Stimulated activated CD8-positive, alpha-beta memory T cell treated with anti-CD3 and anti-CD28 coated beads, Interleukin-7, amount 100 ng/mL, for 48 hours (primary cell): ENCODE measurements around the gene AFF3.

ENCODE experiments used
- DNase-seq, 2 donors: peaks; one replicate each; pipeline ENCODE4 v3.0.0-alpha.2; 2020; ENCODE audit warnings: low read depth in 1 of 2; ENCODE audit errors: extremely low read depth in 1 of 2

The AFF3 gene

DNA sequence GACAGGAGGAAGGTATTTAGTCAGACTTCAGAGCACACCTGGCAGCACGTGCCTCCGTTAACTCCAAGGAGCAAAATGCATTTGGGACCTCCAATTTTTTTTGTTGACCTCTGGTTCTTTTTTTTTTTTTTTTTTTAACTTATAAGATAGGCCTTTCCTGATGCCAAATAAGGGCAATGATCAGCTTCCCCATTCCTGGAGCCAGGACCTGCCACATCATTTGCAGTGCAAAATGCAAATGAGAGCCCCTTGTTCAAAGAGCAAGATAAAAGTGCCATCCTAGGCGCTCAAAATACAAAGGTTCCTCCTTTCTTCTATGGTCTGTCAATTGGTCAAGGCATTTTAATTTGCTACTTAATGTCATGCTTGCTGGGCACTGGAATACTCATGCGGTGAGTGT is 519.4 kb downstream of the AFF3 start:
- no peak for DNase-seq

DNA sequence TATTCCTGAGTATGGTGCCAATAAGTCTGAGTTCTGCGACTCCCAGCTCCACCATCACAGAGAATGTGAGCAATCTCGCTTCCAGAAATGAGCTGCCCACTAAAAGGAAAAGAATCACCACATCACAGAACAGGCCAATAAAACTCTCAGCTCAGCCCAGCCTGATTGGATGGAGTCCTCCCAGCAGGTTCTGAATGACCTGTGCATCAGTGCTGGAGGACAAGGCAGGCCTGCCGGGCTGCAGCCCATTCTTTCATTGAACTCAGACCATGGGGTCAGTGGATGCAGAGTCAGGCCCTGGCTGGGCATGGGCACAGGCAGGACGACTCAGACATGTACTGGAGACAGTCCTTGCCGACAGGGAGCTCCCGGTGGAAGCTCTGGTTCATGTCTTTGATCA is 519.9 kb downstream of the AFF3 start:
- no peak for DNase-seq

DNA sequence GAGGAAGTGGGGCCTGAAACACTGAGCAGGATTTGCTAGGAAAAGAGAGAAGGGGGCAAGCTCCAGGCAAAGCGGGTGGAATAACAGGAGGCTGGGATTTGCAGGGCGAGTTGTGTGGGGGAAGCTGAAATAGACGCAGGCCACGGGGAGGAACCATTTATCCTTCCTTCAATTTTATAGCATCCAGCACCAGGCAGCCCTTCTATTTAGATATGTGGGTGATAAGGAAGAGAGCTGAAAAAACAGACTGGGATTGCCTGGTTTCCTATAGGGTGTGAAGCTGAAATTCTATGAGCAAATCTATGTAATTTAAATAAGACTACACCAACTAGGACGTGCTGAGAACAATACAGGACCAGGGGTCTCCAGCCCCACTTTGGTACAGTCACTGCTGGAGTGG is 520.6 kb downstream of the AFF3 start:
- DNase-seq: no peak

DNA sequence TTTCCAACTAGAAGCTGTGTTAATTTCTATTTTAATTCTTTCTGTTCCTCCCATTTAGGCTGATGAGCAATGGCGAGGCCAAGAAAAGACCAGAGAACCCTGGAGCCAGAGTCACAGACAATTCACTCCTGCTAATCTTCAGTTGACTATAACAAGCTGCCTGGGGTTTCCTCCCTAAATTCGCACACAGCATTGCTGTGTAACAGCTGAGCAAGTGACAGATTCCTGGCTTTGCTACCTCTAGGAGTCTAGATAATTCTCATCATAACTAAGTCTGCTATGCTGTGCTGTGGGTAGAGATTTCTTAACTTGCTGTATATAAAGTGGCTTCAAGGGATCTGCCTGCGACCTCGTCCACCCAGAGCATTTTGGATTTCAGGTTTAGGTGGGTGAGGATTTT is 521.3 kb downstream of the AFF3 start:
- no peak for DNase-seq

DNA sequence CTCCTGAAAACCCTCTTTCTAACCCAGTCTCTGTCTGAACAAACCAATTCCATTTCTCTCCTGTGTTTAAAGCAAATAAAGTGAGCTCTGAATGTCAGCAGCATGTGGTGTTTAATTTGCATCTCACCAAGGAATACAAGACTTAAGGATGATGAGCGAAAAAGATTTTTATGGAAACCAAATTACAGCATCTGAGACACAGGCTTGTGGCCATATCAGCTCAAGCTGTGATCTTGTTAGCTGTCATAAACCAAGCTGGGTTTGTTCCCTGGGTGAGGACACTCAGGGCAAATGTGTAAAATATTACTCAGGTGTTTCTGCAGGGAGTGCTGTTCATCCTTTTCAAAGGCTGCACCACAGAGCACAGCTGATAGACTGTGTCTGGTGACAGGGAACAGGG is 523.2 kb downstream of the AFF3 start:
- no peak for DNase-seq

DNA sequence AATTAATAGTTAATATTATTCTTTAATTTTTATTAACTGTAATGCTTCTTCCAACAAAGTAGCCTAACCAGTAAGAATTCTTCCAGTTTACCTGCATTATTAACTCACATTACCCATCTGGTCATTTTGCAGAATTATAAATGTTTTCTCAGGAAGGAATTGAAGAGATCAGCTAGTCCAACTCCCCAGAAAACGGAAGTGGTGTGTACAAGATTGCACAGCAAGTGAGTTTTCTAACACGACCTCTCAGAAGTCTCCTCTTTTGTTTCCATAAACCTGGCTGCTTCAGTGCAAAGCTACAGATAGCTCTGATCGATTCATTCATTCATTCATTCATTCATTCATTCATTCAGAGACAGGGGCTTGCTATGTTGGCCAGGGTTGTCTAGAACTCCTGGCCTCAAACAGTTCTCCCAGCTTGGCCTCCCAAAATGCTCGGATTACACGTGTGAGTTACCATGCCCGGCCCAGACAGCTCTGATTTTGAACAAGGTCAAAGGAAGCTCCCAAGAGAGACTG is 523.8 kb downstream of the AFF3 start:
- no peak for DNase-seq

DNA sequence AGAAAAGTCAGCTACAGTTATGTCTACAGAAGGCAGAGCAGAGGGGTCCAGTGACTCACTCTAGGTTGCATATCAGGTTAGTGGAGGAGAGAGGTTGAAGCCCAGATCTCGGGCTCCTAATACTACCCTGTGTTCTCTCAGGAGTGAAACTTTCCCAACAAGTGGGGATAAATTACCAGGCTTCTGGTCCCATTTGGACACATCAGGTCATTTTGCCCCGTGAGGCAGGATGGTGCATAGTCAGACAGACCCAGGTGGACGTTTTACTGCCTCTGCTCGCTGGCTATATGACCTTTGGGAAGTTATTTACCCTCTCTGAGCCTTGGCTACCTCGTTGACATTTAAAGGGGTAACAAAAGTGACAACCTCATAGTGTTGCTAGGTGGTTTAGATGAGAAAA is 524.6 kb downstream of the AFF3 start:
- DNase-seq: no peak

DNA sequence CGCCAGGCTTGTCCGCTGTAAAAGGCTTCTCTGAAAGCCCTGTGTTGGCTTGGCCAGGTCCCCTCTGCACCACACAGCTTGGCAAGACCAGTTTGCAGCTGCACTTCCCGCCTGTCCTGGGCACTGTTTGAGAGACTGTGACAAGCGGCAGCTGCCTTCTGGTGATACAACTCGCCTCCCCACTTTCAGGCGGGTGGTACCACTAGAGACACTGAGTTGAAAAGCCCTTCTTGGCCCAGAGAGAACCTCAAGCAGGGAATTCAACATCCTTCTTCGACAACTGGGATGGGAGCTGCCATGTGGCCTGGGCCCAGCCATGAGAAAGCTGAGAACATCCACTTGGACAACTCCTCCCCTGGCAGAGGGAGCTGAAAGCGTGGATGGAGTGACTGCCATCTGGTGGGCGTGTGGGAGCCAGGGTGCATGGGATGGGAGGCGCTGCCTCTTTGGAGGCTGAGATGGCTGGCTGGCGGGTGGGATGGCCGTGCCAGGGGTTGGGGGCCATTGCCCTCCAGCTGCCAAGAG is 527.1 kb downstream of the AFF3 start:
- no peak for DNase-seq

DNA sequence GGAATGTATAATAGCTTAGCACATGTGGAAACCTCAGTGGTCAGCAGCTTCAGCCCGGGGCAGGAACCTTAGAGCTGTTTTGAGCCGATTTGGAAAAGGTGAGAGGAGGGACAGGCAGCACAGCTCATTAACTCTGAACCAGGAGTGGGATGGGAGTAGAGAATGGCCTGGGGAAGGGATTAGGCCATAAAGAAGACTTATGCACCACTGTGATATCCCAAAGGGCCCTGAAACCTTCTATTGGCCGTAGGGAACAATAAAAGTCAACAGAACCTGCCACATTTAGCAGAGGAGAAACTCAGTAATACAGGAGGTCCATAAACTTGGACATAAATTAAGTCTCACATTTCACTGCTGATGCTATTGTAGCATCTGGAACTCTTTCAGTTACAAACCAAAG is 528.4 kb downstream of the AFF3 start:
- DNase-seq: no peak

DNA sequence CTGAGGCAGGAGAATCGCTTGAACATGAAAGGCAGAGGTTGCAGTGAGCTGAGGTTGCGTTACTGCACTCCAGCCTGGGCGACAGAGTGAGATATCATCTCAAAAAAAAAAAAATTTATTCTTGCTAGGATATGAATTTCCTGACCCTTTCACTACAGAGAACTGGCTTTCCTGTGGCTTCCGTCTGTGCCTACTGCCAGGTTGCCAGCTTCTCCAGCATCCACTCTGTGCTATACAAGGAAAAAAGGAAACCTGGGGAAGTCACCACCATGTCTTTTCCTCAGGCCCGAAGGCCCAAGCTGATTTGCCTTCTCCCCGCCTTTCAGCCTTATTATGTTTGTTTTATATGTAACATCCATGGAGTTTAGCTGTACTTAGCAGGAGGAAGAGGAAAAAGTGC is 530.6 kb downstream of the AFF3 start:
- no peak for DNase-seq

DNA sequence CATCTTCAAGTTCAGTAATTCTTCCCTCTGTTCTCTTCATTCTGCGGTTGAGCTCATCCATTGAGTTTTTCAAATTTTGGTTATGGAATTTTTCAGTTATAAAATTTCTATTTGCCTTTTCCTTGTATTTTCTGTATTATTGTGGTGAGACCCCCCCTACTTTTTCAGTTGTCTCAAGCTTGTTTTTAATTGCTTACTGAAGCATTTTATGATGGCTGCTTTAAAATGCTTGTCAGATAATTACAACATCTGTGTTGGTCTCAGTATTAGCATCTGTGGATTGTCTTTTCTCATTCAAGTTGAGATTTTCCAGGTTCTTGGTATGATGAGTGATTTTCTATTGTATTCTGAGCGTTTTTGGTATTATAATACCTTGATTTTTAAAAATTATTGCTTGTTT is 531.4 kb downstream of the AFF3 start:
- no peak for DNase-seq

DNA sequence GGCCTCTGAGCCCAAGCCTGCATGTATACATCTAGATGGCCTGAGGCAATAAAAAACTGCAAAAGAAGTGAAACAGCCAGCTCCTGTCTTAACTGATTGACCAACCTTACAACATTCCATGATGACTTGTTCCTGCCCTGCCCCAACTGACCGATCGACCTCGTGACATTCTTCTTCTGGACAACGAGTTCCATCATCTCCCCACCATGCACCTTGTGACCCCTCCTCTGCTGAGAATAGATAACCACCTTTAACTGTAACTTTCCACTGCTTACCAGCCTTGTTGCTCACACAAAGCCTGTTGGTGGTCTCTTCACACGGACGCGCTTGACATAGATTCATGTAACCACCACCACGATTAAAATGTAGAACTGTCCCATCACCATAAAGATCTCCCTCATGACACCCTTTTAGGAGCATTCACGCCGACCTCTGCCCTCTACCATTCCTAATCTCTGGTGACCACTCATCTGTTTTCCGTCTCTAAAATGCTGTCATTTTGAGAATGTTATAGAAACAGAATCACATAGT is 532.5 kb downstream of the AFF3 start:
- DNase-seq: no peak

DNA sequence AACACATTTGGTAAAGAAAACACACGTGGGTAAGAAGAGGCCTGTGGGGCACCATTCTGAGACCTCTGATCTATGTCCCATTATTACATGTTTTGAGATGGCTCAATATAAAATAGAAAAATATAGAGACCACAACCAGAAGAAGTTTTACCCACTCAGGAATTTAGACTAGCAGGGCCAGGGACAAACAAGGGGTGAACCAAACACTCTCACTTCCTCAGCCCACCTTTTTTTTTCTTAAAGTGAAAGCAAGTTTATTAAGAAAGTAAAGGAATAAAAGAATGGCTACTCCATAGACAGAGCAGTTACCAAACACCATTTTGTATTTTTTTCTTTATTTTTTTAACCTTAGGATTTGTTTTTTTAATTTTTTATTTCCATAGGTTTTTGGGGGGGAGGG is 533.5 kb downstream of the AFF3 start:
- no peak for DNase-seq

DNA sequence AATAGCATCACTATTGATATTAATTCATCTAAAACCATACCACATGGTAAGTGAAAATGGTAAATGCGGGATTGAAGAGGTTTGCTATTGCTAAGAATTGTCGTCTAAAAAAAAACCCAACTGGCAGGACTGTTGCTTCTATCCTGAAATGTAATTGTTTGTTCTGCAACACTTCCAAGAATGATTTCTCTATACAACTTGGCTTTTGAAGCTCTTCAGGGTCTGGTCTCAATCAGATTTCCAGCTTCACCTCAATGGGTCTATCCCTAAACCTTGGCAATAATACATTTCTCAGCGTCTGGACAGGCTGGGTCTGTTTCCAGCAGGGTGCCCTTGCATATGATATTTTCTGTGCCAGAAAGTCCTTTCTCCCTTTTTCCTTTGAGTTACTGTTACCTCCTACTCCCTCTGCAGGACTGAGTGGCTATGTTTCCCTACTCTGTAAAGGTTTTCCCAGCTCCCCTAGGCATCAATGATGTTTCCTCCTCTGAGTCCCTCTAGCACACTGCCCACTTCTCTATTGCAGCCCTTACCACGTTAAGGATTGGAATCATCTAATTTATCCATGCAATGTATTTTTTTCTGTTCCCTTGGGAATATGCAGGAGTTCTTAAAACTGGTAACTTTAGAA is 534.4 kb downstream of the AFF3 start:
- DNase-seq: no peak

DNA sequence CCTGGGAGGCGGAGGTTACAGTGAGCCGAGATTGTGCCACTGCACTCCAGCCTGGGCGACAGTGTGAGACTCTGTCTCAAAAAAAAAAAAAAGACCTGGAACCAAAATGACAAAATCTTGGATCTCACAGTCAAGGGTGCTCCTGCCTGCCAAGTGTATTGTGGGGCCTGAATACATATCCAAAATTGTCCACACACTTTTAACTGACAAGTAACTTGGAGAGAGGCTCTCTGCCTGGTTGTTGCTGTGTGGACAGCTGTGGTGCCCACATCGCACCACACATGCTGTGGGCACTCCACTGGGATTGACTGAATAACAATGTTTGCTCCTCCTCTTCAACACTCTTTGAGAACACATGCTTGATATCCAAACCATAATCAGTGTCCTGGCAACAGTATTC is 534.9 kb downstream of the AFF3 start:
- no peak for DNase-seq

DNA sequence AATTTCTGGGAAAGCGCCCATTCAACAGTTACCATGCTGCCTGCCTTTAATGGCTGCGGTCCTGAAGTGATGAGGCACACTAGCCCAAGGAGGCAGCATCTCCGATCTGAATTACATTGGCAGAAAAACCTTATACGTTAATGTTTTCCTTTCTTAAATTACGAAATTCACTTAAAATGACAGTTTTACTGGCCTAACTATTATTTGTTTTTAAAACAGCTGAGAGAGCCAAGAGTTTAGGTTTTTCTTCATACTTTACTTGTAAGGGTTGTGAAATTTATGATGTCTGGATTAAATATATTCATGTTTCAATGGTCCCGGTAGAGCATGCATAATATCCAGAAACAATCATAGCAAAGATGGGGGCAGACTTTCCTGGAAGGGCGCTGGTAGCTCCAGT is 537.4 kb downstream of the AFF3 start:
- DNase-seq: no peak

DNA sequence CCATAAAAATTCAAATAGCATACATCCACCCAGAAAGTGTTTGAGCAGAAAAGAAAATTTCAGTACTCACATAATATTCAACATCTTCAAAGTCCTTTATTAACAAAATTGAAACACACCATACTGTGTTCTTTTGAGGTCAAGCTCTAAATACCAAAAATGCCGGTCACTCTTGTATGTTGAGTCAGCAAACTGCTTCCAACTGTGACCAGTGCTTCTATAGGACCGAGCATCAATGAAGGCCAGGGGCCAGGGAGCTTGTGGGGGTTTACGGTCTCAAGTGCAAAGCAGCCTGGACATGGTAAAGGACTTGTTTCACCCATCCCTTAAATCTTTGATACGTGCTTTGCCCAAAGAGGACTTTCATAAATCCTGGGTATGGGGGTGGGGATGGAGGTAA is 539.9 kb downstream of the AFF3 start:
- DNase-seq: no peak

DNA sequence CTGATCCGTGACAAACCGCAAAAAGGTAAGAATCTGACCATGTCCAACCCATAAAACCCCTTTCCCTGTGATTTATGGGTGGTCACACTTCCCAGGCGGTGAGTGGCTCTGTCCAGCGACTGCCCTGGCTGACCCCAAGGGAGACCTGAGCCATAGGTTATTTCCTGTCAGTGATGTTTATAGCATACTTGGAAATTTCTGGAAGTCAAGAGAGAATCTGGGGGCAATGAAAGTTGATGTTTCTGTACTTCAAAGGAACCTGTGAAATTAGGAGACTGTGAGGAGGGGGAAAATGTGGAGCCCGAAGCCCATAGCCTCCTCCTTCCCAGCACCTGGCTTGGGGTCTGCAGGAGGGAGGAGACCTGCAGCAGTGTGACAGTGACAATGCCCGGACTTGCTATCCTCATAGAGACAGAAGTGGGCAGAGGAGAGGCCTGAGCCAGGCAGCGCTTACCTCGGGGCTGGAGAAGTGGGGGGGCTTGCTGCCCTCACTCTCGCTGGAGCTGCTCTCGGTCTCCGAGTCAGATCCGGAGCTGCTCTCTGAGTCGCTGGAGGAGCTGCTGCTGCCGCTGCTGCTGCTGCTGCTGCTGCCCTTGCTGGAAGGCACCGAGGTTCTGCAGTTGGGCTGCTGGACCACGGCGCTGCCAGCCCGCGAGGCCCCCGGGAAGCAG is 541.3 kb downstream of the AFF3 start:
- DNase-seq: no peak

DNA sequence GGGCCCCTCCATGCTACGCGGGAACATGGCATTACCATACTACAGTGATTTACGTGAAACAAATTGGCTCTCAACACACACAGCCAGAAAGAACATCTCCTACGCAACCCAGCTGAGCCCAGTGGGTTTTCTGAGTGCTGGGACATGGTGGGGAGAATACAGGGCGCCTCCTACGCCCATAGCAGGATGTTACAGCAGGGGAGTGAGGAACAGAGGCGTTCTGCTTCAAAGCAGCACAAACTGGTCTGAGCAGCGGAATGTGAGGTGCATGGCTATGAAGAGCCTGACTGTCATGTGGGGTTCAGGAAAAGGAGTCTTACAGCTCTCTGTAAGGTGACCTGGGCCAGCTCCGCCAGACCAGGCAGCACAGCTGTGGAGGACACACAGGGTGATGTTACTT is 543.9 kb downstream of the AFF3 start:
- no peak for DNase-seq

DNA sequence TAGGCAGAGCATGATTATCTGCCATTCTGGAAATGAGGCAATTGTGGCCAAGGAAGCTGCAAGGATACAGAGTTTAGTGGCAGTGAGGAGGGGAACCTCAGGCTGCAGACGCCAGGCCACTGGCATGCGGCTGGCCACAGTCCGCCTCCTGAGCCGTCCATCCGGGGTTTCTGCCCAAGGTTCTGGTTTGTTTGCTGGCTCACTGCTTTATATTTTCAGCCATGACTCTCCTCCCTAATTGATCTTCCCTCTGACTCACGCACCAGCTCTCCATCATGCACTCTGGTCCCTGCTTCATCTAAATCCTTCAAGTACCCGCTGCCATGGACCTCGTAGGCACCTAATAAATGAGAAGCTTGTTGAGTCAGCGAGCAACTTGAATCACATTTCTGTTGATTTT is 544.8 kb downstream of the AFF3 start:
- DNase-seq: no peak

DNA sequence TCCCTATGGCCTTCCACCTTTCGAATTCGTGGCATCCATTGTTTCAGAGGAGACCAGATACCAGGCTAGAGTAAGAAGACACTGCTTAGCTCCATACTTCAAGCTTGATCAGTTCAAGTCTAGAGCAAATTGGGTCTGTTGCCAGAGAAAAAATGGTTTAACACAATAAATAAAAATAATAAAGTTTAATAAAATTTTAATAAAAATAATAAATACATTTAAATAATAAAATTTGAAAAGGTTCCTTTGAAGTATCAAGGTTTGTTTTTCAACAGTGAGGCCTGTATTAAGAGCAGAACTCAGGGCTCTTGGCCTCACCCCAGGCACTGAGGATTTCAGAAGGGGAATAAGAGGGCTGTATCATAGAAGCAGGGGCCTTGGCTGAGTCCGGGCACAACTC is 547.0 kb downstream of the AFF3 start:
- no peak for DNase-seq

DNA sequence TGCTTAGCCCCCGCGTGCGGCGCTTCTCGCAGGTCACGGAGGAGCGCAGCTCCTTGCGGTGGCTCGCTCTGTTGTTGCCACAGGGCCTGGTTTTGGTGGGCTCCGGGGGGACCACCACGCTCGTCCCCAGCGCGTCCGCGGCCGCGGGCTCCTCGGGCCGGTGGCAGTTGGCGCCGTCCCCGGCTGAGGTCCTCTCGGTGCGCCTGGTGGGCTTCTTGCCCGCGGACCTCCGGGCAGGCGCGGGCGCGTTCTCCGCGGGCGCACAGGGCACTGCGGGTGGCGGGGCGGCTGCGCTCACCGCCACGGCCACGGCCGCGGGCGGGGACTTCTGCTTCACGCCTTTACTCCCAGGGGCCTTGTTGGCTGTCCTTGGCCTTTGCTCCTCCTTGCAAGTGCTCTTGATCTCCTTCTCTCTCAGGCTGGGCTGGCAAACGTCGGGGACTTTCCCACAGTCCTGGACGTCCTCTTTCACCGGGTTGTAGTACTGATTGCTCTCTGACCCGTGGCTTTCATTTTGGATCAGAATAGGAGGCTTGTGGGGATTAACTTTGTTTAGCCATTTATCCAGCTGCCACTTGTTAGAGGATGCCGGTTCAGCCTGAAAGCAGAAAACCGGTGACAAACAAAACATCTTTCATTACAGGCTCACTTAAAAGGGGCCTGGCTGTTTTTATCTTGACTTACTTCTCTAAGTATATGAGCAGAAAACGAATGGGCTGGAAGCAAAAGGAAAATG is 548.5 kb downstream of the AFF3 start:
- no peak for DNase-seq
